MM.1S (cell line): ENCODE results near the gene GKN1.

Experiments
- DNase-seq: peaks from one replicate; pipeline ENCODE4 v3.0.0-alpha.2; 2015
- H2AFZ ChIP-seq: fragments of 300-600 bp; sonication (generic); 2 replicates; pipeline ENCODE4 v1.6.0; 2016; ENCODE audit warnings: antibody characterized with exemption, low read length
- H3F3A ChIP-seq: fragments of 300-600 bp; sonication (generic); 2 replicates; pipeline ENCODE4 v1.6.1; 2016; ENCODE audit warnings: mild to moderate bottlenecking, antibody characterized with exemption, low read length, moderate library complexity, mixed read lengths; ENCODE audit not compliant: insufficient read depth
- H3K27ac ChIP-seq: fragments of 300-600 bp; sonication (generic); 2 replicates; pipeline ENCODE4 v1.5.1; 2016; ENCODE audit warnings: mild to moderate bottlenecking, low read length
- H3K27me3 ChIP-seq: fragments of 300-600 bp; sonication (generic); replicated peaks from 2 replicates; pipeline ENCODE4 v1.6.0; 2016; ENCODE audit warnings: low read length; ENCODE audit not compliant: insufficient read depth
- H3K36me3 ChIP-seq: fragments of 300-600 bp; sonication (generic); replicated peaks from 2 replicates; pipeline ENCODE4 v1.6.1; 2016; ENCODE audit warnings: mild to moderate bottlenecking, low read length, mixed read lengths; ENCODE audit not compliant: insufficient read depth
- H3K4me1 ChIP-seq: fragments of 300-600 bp; sonication (generic); 2 replicates; pipeline ENCODE4 v1.6.1; 2016; ENCODE audit warnings: low read length, mixed read lengths
- H3K4me2 ChIP-seq: fragments of 300-600 bp; sonication (generic); 2 replicates; pipeline ENCODE4 v1.6.0; 2016; ENCODE audit warnings: low read depth, low read length
- H3K4me3 ChIP-seq: fragments of 300-600 bp; sonication (generic); 2 replicates; pipeline ENCODE4 v1.5.1; 2016; ENCODE audit warnings: low read length, mixed read lengths
- H3K79me2 ChIP-seq: fragments of 300-600 bp; sonication (generic); 2 replicates; pipeline ENCODE4 v1.6.1; 2016; ENCODE audit warnings: mixed run types, low read length, mixed read lengths
- H3K9ac ChIP-seq: fragments of 300-600 bp; sonication (generic); 2 replicates; pipeline ENCODE4 v1.6.1; 2016; ENCODE audit warnings: low read length, mixed read lengths
- H3K9me2 ChIP-seq: fragments of 300-600 bp; sonication (generic); replicated peaks from 2 replicates; pipeline ENCODE4 v1.6.1; 2016; ENCODE audit warnings: mild to moderate bottlenecking, low read length, mixed read lengths; ENCODE audit not compliant: insufficient read depth
- H3K9me3 ChIP-seq: fragments of 300-600 bp; sonication (generic); replicated peaks from 2 replicates; pipeline ENCODE4 v1.6.1; 2016; ENCODE audit warnings: mild to moderate bottlenecking, low read length, mixed read lengths; ENCODE audit not compliant: insufficient read depth
- H4K20me1 ChIP-seq: fragments of 300-600 bp; sonication (generic); 2 replicates; pipeline ENCODE4 v1.6.1; 2016; ENCODE audit warnings: mild to moderate bottlenecking, low read length, moderate library complexity, mixed read lengths; ENCODE audit not compliant: insufficient read depth
- CTCF ChIP-seq: fragments of 300-600 bp; sonication (generic); IDR thresholded peaks from 2 replicates; pipeline ENCODE4 v1.5.1; 2016; ENCODE audit warnings: antibody characterized with exemption, low read length, mixed read lengths
- EZH2 ChIP-seq: fragments of 300-600 bp; sonication (generic); optimal IDR thresholded peaks from 2 replicates; pipeline ENCODE3; 2017; ENCODE audit warnings: low read depth, mild to moderate bottlenecking, antibody characterized with exemption, low read length, mixed read lengths
- EZH2phosphoT487 ChIP-seq: fragments of 300-600 bp; sonication (generic); IDR thresholded peaks from 2 replicates; pipeline ENCODE4 v1.6.1; 2018; ENCODE audit warnings: antibody characterized with exemption, low read length

GKN1 gene

GRCh38 chr2:69020496-69021426 is 46.3 kb downstream of the GKN1 start:
- no peaks in the 10 kb centered on the region for H3K79me2 ChIP-seq

GRCh38 chr2:69021727-69022126 is 47.3 kb downstream of the GKN1 start:
- no peaks in the 10 kb centered on the region for H4K20me1 ChIP-seq
- H3K4me2 ChIP-seq: no peak overlapping the region
- H3K79me2 ChIP-seq: no peaks in the 10 kb centered on the region
- no peak overlapping the region for H2AFZ ChIP-seq
- no peak overlapping the region for H3K27ac ChIP-seq
- H3K9ac ChIP-seq: no peak overlapping the region
- no peaks in the 10 kb centered on the region for H3F3A ChIP-seq
- no peak for DNase-seq
- no peaks in the 10 kb centered on the region for H3K27me3 ChIP-seq
- H3K4me1 ChIP-seq: no peaks in the 10 kb centered on the region
- no peaks in the 10 kb centered on the region for H3K36me3 ChIP-seq
- H3K9me2 ChIP-seq: no peaks in the 10 kb centered on the region
- TF ChIP-seq CTCF: no peak
- TF ChIP-seq EZH2: no peak
- no peak for TF ChIP-seq EZH2phosphoT487
- no peak overlapping the region for H3K4me3 ChIP-seq
- H3K9me3 ChIP-seq: no peaks in the 10 kb centered on the region

More at GRCh38 chr2:69020496-69021426, 46.3 kb downstream of the GKN1 start:
- Histone ChIP-seq H2AFZ (no peak overlapping the region), H3K36me3 (no peaks in the 10 kb centered on the region), H3K9me3 (no peaks in the 10 kb centered on the region), H3F3A (no peaks in the 10 kb centered on the region), H3K27me3 (no peaks in the 10 kb centered on the region), H3K4me2 (no peak overlapping the region), H3K9ac (no peak overlapping the region), H3K9me2 (no peaks in the 10 kb centered on the region), H3K4me1 (no peaks in the 10 kb centered on the region), H3K27ac (no peak overlapping the region), H3K4me3 (no peak overlapping the region), H4K20me1 (no peaks in the 10 kb centered on the region)
- DNase-seq: no peak
- no peak for TF ChIP-seq EZH2phosphoT487
- TF ChIP-seq EZH2: no peak
- TF ChIP-seq CTCF: no peak

- no peak overlapping the region for H3K9ac ChIP-seq
- H2AFZ ChIP-seq: no peak overlapping the region
- no peaks in the 10 kb centered on the region for H3K79me2 ChIP-seq
- no peak for DNase-seq
- no peaks in the 10 kb centered on the region for H3F3A ChIP-seq
- TF ChIP-seq CTCF (no peak), EZH2phosphoT487 (no peak), EZH2 (no peak)
- H3K27ac ChIP-seq: no peak overlapping the region
- no peaks in the 10 kb centered on the region for H4K20me1 ChIP-seq
- H3K4me1 ChIP-seq: no peaks in the 10 kb centered on the region
- no peaks in the 10 kb centered on the region for H3K9me3 ChIP-seq
- no peaks in the 10 kb centered on the region for H3K27me3 ChIP-seq
- no peak overlapping the region for H3K4me2 ChIP-seq
- no peaks in the 10 kb centered on the region for H3K36me3 ChIP-seq
- H3K9me2 ChIP-seq: no peaks in the 10 kb centered on the region
- no peak overlapping the region for H3K4me3 ChIP-seq
Measured at GRCh38 chr2:69022548-69022947, 48.1 kb downstream of the GKN1 start.
